H1 (cell line): ENCODE measurements around the gene CYP4Z1.
"Not testable (repeated sequence)": the region's sequence is repeated elsewhere in the genome, so short reads cannot be mapped to it uniquely, and the experiment has no call there.

Experiments
- ATF2 ChIP-seq: IDR thresholded peaks from 2 replicates; pipeline ENCODE4 v1.6.1; 2012; ENCODE audit warnings: low read length, inconsistent platforms
- CBX5 ChIP-seq: fragments of 300-800, 300-1000 bp; sonication (generic); IDR thresholded peaks from 2 replicates; pipeline ENCODE4 v1.7.1; 2016; ENCODE audit warnings: antibody characterized with exemption, low read length, low read depth
- EGR1 ChIP-seq: IDR thresholded peaks from 2 replicates; pipeline ENCODE4 v1.6.1; 2011; ENCODE audit warnings: low read depth, low read length, borderline replicate concordance
- FOSL1 ChIP-seq: IDR thresholded peaks from 2 replicates; pipeline ENCODE4 v1.6.1; 2011; ENCODE audit warnings: mild to moderate bottlenecking, low read depth, low read length, moderate library complexity; ENCODE audit not compliant: insufficient read depth
- JUN ChIP-seq: IDR thresholded peaks from 2 replicates; pipeline ENCODE4 v1.6.1; 2011; ENCODE audit warnings: low read depth, mild to moderate bottlenecking, improper control_type of control experiment, low read length
- KDM5A ChIP-seq: fragments of 200-600 bp; IDR thresholded peaks from 2 replicates; pipeline ENCODE4 v1.7.1; 2012; ENCODE audit warnings: mild to moderate bottlenecking, low read length, inconsistent platforms, mixed read lengths
- MAX ChIP-seq: IDR thresholded peaks from 2 replicates; pipeline ENCODE4 v1.6.1; 2012; ENCODE audit warnings: inconsistent platforms
- POLR2A ChIP-seq, 2 experiments: IDR thresholded peaks; 1 replicate in 1 of 2; 2 replicates in 1 of 2; pipeline ENCODE4 v1.6.1; 2011; ENCODE audit warnings: low read depth in 2 of 2, low read length in 2 of 2, mild to moderate bottlenecking in 2 of 2; ENCODE audit errors: control extremely low read depth in 1 of 2
- TF ChIP-seq, protein P1 (sequence below), 3 experiments: IDR thresholded peaks; 1 replicate in 2 of 3; 2 replicates in 1 of 3; pipeline versions ENCODE4 v1.5.1 to v1.6.1; 2011; ENCODE audit warnings: low read length in 3 of 3, mild to moderate bottlenecking in 3 of 3, inconsistent platforms in 2 of 3, low read depth in 1 of 3, moderate library complexity in 1 of 3; ENCODE audit not compliant: insufficient read depth in 1 of 3; ENCODE audit errors: control extremely low read depth in 1 of 3
- TF ChIP-seq, protein P2 (sequence below): IDR thresholded peaks from 2 replicates; pipeline ENCODE4 v1.6.1; 2011; ENCODE audit warnings: low read length, improper control_type of control experiment

DNA sequence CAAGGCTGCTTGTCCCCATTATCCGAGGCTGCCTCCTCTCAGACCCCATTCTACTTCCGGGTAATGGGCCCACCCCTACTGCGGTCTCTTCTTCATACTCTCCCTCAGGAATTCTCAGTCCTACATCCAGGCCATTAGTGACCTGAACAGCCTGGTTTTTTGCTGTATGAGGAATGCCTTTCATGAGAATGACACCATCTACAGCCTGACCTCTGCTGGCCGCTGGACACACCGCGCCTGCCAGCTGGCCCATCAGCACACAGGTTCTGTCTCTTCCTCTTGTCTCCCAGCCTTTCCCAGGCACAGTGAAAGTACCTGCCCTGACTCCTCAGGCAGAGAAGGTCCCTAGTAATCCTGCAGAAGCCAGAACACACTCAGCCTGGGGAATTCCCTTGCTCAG, 76.6 kb downstream of the CYP4Z1 start:
- TF ChIP-seq, protein P1, sequence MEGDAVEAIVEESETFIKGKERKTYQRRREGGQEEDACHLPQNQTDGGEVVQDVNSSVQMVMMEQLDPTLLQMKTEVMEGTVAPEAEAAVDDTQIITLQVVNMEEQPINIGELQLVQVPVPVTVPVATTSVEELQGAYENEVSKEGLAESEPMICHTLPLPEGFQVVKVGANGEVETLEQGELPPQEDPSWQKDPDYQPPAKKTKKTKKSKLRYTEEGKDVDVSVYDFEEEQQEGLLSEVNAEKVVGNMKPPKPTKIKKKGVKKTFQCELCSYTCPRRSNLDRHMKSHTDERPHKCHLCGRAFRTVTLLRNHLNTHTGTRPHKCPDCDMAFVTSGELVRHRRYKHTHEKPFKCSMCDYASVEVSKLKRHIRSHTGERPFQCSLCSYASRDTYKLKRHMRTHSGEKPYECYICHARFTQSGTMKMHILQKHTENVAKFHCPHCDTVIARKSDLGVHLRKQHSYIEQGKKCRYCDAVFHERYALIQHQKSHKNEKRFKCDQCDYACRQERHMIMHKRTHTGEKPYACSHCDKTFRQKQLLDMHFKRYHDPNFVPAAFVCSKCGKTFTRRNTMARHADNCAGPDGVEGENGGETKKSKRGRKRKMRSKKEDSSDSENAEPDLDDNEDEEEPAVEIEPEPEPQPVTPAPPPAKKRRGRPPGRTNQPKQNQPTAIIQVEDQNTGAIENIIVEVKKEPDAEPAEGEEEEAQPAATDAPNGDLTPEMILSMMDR (IDR thresholded peaks at IDR 0.05; ENCODE audit: control extremely low read depth in 1 of 3, insufficient read depth in 1 of 3, low read depth in 1 of 3, low read length in 3 of 3) = peak; percentile 60 to 83 (median 76)
- not testable (repeated sequence) for TF ChIP-seq CBX5; POLR2A (IDR thresholded peaks at IDR 0.05; ENCODE audit: control extremely low read depth in 1 of 2, low read depth in 2 of 2, low read length in 2 of 2); JUN; ATF2; FOSL1; EGR1; MAX; KDM5A
- TF ChIP-seq, protein P2, sequence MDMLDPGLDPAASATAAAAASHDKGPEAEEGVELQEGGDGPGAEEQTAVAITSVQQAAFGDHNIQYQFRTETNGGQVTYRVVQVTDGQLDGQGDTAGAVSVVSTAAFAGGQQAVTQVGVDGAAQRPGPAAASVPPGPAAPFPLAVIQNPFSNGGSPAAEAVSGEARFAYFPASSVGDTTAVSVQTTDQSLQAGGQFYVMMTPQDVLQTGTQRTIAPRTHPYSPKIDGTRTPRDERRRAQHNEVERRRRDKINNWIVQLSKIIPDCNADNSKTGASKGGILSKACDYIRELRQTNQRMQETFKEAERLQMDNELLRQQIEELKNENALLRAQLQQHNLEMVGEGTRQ = not testable (repeated sequence)
